Measurements from ENCODE around the gene MYOCD.

MYOCD gene

GRCh38 chr17:12673788-12674187 lies 8.1 kb downstream of the MYOCD start:
- no peak for TF ChIP-seq CTCF (IDR thresholded peaks at IDR 0.05; ENCODE audit: low read depth, low read length, missing control alignments)
- DNase-seq (ENCODE audit: extremely low read depth, low read depth): no peak
- no peak overlapping the region for H3K4me3 ChIP-seq (replicated peaks; ENCODE audit: low read depth, low read length)

DNA sequence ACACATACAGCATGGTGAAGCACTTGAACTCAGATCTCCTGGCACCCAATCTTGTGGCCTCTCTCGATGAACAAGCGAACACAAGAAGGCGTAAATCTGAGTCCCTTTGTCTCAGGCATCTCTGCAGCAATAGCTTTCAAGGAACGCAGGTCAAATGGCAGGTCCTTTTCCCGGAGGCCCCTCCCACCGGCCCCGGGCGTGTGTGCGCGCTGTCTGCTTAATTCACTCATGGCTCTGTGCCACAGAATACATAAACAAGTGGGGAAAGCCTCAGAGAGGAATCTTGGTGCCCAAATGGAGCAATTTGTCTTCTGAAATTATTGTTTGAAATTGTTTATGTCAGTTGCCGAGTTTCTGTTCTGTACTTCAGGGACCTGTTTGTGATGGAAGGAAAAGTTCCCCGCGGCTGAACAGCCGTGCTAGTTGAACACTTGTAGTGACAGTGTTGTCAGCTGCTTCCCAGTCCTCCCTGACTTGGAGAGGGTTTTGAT lies 14.8 kb downstream of the MYOCD start:
- TF ChIP-seq CTCF (IDR thresholded peaks at IDR 0.05; ENCODE audit: low read depth, low read length, missing control alignments): no peak
- DNase-seq (ENCODE audit: extremely low read depth, low read depth): no peak
- no peak overlapping the region for H3K4me3 ChIP-seq (replicated peaks; ENCODE audit: low read depth, low read length)

DNA sequence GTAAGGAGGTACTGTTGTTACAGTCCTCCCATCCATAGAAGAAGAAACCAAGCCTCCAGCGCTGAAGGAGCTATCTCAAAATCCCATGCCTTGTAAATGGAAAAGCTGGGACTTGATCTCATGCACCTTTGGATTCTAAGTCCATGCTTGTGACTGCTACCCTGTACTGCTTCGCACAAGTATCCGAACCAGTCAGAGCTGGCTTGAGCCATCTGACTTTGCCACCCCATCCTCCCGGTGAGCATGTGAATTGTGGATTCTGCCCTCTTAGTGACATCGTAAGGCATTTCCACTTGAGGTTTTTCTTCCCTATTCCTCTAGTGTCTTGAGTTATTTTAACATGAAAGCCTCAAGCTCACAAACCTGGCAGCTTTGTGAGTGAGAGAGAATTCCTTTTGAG lies 15.3 kb downstream of the MYOCD start:
- DNase-seq (ENCODE audit: extremely low read depth, low read depth): no peak
- no peak for TF ChIP-seq CTCF (IDR thresholded peaks at IDR 0.05; ENCODE audit: low read depth, low read length, missing control alignments)

DNA sequence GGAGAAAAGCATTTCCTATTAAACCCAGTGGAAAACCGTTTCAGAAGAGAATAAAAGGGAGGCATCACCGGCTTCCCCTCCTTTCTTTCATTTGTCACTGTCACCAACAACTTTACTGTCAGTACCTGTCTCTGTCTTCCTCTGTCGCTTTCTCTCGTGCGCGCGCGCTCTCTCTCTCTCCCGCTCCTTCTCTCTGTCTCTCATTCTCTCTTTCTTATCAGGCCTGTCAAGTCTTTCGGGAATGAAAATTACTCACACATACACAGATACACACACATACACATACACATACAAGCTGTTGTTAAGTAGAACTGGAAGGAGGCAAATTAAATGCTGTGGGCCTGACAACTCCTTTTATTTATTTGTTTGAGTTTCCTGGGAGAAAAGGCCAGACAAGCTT lies 17.6 kb downstream of the MYOCD start:
- no peak overlapping the region for H3K4me3 ChIP-seq (replicated peaks; ENCODE audit: low read depth, low read length)

More for the DNA sequence above, 15.3 kb downstream of the MYOCD start:
- no peak overlapping the region for H3K4me3 ChIP-seq (replicated peaks; ENCODE audit: low read depth, low read length)

GRCh38 chr17:12686486-12686885 lies 20.8 kb downstream of the MYOCD start:
- no peak for TF ChIP-seq CTCF (IDR thresholded peaks at IDR 0.05; ENCODE audit: low read depth, low read length, missing control alignments)
- no peak for DNase-seq (ENCODE audit: extremely low read depth, low read depth)
- no peak overlapping the region for H3K4me3 ChIP-seq (replicated peaks; ENCODE audit: low read depth, low read length)

More for the DNA sequence above, 17.6 kb downstream of the MYOCD start:
- DNase-seq (ENCODE audit: extremely low read depth, low read depth): no peak
- no peak for TF ChIP-seq CTCF (IDR thresholded peaks at IDR 0.05; ENCODE audit: low read depth, low read length, missing control alignments)

GRCh38 chr17:12688382-12688781 lies 22.7 kb downstream of the MYOCD start:
- no peak overlapping the region for H3K4me3 ChIP-seq (replicated peaks; ENCODE audit: low read depth, low read length)
- no peak for TF ChIP-seq CTCF (IDR thresholded peaks at IDR 0.05; ENCODE audit: low read depth, low read length, missing control alignments)
- no peak for DNase-seq (ENCODE audit: extremely low read depth, low read depth)

DNA sequence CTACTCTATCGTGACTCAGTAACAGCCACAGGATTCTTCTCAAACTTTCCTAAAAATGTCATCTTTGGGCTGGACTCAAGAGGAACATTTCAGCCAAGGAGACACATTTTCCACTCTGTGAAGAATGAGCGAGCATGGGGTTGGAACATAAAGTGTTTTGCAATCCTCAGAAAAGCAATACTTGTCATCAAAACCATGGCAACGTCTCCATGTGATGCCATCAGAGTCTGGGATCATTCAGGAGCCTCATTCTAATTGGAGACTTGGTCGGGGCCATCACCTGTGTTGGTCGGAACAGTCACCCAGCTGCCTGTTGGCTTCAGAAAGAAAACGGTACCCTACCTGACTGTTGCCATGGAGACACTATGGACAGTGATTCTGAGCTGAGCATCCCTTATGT lies 25.5 kb downstream of the MYOCD start:
- no peak for TF ChIP-seq CTCF (IDR thresholded peaks at IDR 0.05; ENCODE audit: low read depth, low read length, missing control alignments)
- no peak for DNase-seq (ENCODE audit: extremely low read depth, low read depth)
- H3K4me3 ChIP-seq (replicated peaks; ENCODE audit: low read depth, low read length): no peak overlapping the region
